ENCODE results near the gene HPS6. TPM values are rescaled to one million over a fixed set of nuclear protein-coding genes. Genes with fewer than 3 reads are reported as not detected.
"Not testable (repeated sequence)": the region's sequence is repeated elsewhere in the genome, so short reads cannot be mapped to it uniquely, and the experiment has no call there.

Gene HPS6
- 22.8 TPM for total RNA-seq

DNA sequence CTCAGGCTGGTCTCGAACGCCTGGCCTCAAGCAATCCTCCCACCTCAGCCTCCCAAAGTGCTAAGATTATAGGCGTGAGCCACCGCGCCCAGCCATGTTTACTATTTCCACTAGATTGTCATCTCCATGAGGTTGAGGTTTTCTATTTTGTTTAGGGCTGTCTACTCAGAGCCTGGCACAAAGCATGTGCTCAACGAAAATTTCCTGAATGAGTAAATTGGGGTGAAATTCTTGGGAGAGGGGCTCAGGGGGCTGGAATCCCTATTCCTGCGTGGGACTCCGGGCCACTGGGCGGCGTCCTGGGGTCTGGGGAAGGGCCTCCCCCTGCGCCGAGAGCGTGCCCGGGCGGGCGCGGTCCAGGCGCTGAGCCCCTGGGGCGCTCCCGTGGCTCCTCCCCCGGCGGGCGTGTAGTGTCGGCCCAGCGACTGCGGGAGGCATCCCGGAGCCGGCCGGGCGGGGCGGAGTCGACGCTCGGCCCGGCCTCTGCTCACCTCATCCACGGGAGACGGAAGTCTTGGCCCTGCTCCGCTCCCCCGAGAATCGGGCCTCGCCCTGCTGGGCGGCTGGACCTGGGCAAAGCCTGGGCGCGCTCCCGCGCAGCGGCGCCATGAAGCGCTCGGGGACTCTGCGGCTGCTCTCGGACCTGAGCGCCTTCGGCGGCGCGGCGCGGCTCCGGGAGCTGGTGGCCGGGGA lies at the start of gene HPS6:
Gene HPS6 (plus strand): TSS at position 482 of the 693 bp plus-strand sequence. CDS start 126 bp downstream, at position 608.
- DNase-seq (ENCODE audit: low spot score), result peak; percentile 89

DNA sequence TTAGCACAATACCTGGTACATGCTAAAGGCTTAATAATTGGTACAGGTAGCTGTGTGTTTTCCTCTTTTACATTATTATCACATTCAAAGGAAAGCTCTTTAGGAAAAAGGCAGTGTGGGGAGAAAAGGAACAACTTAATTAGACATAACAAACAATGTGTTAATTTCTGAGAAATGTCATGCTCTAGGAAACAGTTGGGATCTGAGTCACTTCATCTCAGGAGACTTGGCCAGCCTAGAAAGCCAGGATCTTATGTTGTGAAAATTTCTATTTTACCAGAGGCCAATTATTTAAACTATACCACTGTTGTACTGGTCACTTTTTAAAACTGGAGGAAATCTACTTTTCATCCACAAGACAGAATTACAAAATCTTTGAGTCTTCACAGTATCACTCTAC lies 48.7 kb upstream of the HPS6 start:
- no peak for DNase-seq (ENCODE audit: low spot score)

DNA sequence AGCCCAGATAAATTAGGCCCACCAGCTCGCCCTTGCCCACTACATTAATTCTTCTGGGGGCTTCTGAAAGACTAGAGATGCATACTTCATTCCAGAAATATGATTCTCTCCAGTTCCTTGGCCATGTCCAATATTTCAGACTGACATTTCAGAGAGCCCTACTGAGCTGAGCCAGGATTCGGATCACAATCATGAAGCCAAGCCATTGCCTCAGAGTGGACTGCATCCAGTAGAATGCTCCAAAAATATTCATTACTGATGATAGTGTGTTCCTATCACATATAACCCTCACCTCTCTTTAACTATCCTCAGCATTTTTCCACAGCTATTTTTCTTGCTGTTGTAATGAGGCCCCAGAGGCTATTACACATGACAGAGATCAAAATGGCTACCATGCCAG lies 47.9 kb upstream of the HPS6 start:
- DNase-seq (ENCODE audit: low spot score), result no peak

DNA sequence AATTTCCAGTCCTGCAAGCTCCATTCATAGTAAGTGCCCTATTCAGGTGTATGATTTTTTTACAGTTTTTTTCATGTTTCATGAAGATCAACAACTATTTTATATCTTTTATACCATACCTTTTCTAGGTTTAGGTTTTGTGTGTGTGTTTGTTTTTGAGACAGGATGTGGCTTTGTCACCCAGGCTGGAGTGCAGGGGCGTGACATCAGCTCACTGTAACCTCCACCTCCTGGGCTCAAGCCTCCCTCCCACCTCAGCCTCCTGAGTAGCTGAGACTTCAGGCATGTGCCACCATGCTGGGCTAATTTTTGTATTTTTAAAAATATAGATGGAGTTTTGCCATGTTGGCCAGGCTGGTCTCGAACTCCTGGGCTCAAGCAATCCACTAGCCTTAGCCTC lies 44.2 kb upstream of the HPS6 start:
- no peak for DNase-seq (ENCODE audit: low spot score)

DNA sequence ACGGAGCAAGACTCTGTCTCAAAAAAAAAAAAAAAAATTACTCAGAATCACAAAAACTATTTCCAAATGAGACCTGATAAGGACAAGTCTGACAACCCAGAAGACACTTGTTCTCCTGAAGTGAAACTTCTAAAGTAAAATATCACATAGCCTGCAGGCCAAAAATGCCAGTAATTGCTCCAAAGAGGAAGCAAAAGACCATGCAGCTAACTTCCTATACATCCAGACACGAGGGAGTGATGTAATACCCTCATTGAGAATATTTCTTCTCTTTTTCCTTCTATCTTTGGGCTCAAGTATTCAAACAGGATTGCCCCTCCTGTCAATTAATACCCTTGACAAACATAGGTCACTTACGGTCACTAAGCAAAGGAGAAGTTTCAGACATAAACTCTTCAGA lies 40.4 kb upstream of the HPS6 start:
- DNase-seq (ENCODE audit: low spot score), result no peak

DNA sequence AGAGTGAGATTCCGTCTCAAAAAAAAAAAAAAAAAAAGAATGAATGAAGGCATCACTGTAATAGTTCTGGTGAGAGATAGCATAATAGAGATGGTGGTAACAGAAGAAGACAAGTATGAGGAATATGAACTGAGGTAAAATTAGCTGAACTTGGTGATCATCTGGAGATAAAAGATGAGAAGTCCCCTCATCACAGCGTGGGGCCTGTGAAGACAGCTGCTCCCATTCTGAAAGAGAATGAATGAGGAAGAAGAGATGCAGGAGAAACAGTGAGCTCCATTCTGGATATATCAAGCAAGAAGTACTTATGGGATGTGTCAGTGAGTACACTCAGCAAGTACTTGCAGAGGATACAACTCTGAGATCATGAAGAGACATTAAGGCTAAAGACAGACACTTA lies 37.9 kb upstream of the HPS6 start:
- DNase-seq (ENCODE audit: low spot score), result no peak

DNA sequence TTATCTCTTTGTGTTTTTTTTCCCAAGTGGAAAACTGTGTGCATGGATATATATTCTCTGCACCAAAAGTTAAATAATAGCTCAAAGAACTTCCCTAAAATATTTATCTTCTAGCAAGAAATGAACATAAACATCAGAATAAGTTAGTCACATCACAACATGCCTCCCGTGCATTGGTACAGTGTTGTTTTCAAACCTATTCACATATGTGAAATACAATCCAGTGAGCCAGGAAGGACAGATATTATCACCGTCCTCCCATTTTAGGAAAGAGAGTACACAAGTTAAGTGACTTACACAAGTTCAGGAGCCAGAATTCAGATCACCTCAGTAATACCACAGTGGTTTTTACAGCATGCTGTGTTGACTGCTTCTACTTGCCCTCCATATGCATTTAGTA lies 31.4 kb upstream of the HPS6 start:
- DNase-seq (ENCODE audit: low spot score), result no peak

DNA sequence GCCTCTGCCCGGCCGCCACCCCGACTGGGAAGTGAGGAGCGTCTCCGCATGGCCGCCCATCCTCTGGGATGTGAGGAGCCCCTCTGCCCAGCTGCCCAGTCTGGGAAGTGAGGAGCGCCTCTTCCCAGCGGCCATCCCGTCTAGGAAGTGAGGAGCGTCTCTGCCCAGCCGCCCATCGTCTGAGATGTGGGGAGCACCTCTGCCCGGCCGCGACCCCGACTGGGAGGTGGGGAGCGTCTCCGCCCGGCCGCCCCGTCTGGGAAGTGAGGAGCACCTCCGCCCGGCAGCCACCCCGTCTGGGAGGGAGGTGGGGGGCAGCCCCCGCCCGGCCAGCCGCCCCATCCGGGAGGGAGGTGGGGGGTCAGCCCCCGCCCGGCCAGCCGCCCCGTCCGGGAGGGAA lies 29.3 kb upstream of the HPS6 start:
- DNase-seq (ENCODE audit: low spot score), result not testable (repeated sequence)

DNA sequence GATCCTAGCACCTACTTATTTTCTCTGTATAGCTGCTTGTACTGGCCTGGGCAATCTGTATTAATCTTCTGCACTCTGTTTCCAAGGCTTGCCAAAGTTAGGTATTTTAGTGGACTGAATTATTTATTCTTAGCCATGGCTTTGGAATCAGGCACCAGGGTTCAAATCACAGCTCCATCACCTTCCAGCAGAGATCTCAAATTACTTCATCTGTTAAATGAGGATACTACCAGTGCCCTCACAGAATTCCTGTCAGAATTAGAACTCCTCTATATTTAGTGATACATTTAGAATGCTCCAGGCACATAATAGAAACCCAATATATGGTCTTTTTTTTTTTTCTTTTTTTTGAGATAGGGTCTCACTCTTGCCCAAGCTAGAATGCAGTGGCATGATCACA lies 26.7 kb upstream of the HPS6 start:
- DNase-seq (ENCODE audit: low spot score), result no peak

DNA sequence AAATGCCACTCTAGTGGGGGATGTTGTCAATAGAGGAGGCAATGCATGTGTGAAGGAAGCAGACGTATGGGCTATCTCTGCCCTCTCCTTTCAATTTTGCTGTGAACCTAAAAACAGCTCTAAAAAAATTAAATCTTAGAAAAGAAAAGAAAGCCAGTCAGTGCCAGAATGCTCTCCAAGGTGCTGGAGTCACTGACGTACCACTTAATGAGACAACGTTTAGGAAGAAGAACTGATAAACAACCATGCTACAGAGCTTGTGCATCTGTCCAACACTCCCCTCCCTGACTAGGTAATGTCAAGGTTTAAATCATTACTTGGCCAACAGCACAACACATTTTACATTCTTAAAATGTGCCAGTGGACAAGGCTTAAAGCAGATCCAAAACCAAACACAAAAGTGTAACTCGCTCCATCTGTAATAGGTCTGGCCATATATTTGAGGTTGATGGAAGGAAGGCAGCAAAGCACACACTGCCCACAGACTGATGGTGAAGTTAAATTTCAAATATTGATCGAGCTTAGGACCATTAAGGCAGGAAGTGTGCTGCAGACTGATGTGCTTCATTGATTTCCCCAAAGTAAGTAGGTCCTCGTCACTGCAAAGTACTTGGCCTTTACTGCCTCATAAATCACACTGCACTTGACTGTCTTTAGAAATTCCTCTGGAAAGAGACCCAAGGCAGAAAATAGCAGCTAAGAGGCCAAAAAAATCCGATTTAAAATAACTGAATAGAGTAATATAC lies 24.7 kb upstream of the HPS6 start:
- DNase-seq (ENCODE audit: low spot score), result no peak

DNA sequence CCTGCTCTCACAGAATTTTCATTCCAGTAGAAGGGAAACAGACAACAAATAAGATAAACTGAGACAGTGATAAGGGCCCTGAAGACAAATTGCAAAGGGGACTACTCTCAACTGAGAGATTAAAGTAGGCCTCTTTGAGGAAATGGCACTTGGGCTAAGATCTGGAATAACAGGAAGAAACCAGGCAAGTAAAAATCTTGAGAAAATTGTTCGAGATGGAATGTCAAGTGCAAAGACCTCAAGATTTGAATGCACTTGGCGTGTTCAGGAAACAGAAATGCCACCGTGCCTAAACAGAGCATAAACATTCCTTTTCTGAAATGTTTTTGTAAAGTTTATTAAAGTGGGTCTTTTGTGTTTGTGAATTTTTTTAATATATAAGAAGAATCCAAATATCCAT lies 19.9 kb upstream of the HPS6 start:
- no peak for DNase-seq (ENCODE audit: low spot score)

DNA sequence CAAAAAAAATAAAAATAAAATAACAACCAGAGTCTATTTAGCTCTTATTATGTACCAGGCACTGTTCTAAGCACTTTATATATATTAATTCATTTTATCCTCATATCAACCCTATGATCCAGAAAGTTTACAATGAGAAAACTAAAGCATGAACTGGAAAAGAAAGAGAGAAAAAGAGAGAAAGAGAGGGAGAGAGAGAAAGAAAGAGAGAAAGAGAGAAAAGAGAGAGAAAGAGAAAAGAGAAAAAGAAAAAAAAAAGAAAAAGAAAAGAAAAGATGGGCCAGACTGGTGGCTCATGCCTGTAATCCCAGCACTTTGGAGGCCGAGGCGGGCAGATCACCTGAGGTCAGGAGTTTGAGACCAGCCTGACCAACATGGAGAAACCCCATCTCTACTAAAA lies 19.1 kb upstream of the HPS6 start:
- DNase-seq (ENCODE audit: low spot score), result no peak

DNA sequence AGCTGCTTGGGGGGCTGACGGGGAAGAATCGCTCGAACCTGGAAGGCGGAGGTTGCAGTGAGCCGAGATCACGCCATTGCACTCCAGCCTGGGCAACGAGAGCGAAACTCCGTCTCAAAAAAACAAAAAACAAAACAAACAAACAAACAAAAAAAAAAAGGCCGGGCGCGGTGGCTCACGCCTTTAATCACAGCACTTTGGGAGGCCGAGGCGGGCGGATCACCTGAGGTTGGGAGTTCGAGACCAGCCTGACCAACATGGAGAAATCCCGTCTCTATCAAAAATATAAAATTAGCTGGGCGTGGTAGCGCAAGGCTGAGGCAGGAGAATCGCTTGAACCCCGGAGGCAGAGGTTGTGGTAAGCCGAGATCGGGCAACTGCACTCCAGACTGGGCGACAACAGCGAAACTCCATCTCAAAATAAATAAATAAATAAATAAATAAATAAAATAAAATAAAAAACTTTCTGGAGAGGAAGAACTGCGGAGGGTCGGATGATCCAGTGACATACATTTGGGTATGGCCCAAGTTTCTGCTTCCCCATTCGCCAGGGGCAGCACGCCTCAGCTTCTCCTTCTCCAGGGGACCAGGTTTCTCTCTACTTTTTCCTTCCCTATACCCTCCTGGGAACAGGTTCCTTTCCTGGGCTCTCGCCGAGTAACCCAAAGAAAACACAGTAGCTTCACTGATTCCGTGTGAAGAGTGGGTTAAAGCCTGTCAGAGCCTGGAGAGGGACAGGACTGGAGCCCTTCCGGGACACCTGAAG lies 10.1 kb upstream of the HPS6 start:
- DNase-seq (ENCODE audit: low spot score), result peak; percentile 21

DNA sequence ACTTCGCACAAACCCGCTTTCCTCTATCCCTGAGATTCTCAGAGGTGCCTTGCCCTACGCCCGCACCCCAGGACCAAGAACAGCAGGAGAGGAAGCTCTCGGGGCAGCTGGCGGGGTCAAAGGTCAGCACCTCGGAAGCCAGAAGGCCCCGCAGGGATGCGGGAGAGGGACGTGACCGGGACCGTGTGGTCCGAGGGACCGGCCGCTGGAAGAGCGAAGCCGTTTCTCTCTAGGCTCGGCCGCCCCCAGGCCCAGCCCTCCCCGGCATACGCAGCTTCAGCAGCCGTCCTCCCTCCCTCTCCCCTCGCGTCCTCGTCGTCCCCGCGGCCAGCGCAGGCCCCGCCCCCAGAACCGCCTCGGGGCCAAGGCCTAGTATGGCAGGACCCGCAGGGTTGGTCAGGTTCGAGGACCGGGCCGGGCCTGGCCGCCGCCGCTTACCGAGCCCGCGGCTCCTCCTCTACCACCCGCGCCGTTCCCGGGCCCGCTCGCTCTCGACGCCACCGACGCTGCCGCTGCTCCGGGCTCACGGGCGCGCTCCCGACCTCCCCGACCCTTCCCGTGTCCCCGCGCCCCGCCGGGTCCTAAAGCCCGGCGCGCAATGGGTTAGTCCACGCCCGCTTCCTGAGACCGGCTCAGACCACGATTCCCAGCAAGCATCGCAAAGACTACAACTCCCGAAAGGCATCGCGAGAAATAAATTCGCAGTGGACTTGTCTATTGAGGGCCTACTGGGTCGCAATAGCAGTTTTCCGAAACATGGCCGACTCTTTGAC lies 9.3 kb upstream of the HPS6 start, which contains the start of gene ARMH3:
Gene ARMH3 (minus strand): TSS at position 527 of the 773 bp plus-strand sequence. CDS start 16,059 bp downstream, outside the sequence.
- DNase-seq (ENCODE audit: low spot score), result peak; percentile 94

DNA sequence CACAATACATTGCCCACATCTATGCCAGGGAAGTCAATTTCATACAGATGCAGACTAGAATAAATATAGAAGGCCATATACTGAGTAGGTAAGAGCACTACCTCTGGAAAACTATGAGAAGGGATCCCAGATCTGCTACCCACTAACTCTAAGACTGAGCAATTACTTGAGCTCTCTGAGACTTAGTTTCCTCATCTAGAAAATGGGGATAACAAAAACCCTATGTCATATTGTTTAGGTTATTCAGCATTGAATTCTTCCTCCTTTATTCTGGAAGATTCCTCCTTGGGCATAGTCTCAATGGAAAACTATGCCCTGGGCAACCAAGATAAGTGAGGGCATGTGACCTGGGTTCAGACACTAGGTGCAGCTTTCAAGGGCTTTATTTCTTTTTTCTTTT lies 5.2 kb upstream of the HPS6 start:
- DNase-seq (ENCODE audit: low spot score), result no peak

DNA sequence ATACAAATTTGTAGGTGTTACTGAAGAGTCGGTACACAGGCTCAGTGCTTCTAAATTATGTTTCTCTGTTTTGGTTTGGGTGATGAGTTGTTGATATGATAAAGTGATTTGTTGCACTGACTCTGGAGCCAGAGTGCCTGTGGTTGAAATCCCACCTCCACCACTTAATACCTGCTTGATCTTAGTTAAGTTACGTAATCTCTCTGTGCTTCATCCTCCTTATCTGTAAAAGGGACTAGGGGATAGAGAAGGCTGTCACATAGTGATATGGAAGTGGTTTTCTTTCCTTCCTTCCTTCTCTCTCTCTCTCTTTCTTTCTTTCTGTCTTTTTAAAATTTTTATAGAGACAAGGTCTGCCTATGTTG lies 664 bp upstream of the HPS6 start:
- no peak for DNase-seq (ENCODE audit: low spot score)

DNA sequence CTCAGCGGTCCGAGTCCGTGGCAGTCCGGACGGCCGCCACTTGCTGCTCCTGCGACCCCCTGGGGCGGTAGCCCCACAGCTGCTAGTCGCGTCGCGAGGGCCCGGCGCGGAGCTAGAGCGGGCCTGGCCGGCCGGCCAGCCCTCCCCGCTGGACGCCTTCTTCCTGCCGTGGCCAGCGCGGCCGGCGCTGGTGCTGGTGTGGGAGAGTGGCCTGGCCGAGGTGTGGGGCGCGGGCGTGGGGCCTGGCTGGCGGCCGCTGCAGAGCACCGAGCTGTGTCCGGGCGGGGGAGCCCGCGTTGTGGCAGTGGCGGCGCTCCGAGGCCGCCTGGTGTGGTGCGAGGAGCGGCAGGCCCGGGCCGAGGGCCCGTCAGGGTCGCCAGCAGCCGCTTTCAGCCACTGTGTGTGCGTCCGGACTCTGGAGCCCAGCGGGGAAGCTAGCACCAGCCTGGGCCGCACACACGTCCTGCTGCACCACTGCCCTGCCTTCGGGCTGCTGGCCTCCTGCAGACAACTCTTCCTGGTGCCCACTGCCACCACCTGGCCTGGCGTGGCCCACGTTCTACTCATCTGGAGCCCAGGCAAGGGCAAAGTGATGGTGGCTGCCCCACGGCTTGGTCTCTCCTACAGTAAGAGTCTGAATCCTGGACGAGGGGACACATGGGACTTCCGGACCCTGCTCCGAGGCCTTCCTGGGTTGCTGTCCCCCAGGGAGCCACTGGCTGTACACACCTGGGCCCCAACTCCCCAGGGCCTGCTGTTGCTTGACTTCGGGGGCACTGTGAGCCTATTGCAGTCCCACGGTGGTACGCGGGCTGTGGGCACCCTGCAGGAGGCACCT lies 631 bp downstream of the HPS6 start:
- peak; percentile 11 for DNase-seq (ENCODE audit: low spot score)

DNA sequence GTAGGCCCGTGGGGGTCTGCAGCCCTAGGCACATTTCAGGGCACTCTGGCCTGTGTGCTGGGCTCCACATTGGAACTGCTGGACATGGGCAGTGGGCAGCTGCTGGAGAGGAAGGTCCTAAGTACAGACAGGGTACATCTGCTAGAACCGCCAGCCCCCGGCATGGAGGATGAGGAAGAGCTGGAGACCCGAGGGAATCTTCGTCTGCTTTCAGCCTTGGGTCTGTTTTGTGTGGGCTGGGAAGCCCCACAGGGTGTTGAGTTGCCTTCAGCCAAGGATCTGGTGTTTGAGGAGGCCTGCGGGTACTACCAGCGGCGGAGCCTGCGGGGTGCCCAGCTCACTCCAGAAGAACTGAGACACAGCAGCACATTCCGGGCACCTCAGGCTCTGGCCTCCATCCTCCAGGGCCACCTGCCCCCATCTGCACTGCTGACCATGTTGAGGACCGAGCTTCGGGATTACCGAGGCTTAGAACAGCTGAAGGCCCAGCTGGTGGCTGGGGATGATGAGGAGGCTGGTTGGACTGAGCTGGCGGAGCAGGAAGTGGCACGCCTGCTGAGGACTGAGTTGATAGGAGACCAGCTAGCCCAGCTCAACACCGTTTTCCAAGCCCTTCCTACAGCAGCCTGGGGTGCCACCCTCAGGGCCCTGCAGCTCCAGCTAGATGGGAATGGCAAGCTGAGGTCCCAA lies 1.4 kb downstream of the HPS6 start:
- DNase-seq (ENCODE audit: low spot score), result no peak

DNA sequence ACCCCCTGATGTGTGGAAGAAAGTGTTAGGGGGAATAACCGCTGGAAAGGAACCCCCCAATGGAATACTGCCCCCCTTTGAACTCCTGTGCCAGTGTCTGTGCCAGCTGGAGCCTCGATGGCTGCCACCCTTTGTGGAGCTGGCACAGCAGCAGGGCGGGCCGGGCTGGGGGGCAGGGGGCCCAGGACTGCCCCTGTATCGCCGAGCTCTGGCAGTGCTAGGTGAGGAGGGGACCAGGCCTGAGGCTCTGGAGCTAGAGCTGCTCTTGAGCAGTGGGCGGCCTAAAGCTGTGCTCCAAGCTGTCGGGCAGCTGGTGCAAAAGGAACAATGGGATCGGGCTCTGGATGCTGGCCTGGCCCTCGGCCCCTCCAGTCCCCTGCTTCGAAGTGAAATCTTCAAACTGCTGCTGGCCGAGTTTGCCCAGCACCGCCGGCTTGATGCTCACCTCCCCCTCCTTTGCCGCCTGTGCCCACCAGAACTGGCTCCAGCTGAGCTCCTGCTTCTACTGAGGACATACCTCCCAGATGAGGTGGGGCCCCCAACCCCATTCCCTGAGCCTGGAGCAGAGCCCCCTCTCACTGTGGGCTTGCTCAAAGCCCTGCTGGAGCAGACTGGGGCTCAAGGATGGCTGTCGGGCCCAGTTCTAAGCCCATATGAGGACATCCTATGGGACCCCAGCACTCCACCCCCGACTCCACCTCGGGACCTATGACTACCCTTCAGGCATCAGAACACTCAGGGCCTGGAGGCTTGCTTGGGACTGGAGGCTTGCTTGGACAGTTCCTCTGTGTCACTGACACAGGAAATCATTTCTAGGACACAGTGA lies 2.2 kb downstream of the HPS6 start:
- DNase-seq (ENCODE audit: low spot score), result no peak

DNA sequence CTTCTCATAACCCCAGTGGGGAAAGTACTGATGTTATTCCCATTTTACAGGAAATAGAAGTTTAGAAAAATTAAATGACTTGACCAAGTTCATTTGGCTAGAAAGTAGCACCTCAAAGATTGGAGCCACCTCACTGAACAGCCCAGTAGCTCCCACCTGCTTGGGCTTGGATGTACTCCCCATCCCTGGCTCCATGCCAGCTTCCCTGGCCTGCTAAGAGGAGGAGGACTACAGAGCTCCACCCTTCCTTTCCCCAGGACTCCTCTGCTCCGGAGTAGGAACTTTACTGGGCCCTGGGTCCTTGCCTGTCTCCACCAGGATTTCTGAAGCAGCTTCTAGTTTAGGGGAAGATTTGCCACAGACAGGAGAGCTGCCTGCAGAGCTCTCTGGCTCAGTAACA lies 3.1 kb downstream of the HPS6 start:
- DNase-seq (ENCODE audit: low spot score), result no peak
